ENCODE results near the gene PLK3. TPM values are rescaled to one million over a fixed set of nuclear protein-coding genes. Genes with fewer than 3 reads are reported as not detected.

Gene PLK3
- total and polyA plus RNA-seq, 9 of the 15 experiments (the other 6 are each of a cell fraction or from before 2014, with no cell fraction given) = 0.52 to 22.7 (median 11.0) TPM

- Histone ChIP-seq H3K9ac (ENCODE audit: insufficient read depth in 1 of 2, low read depth in 2 of 2, low read length in 2 of 2) (peak overlapping the region in 1 of 2 experiments; percentile 70; a peak in 2 of 4 replicates), H3K27me3 (ENCODE audit: control insufficient read depth in 2 of 2, insufficient read depth in 2 of 2, low read length in 2 of 2) (no peaks in the 10 kb centered on the region), H3K79me2 (ENCODE audit: control insufficient read depth, insufficient read depth, low read length) (no peaks in the 10 kb centered on the region), H3K4me2 (ENCODE audit: insufficient read depth, low read length) (peak overlapping the region; percentile 22; the same call in 1 of the 2 replicates), H2AFZ (ENCODE audit: low read depth, low read length) (peak overlapping the region; percentile 47), H3K27ac (ENCODE audit: extremely low read depth, low read depth, low read length) (no peak overlapping the region), H3K4me3 (no peak overlapping the region), H4K20me1 (replicated peaks; ENCODE audit: control insufficient read depth, insufficient read depth, low read length) (no peaks in the 10 kb centered on the region), H3K36me3 (ENCODE audit: control insufficient read depth, insufficient read depth, low read length) (no peaks in the 10 kb centered on the region), H3K4me1 (replicated peaks in 1 of 2; ENCODE audit: control insufficient read depth in 2 of 2, insufficient read depth in 2 of 2, low read length in 2 of 2) (peaks cover 13 to 49% of the 10 kb centered on the region in 2 experiments), H3K9me3 (replicated peaks; ENCODE audit: control insufficient read depth, insufficient read depth, low read depth, low read length) (no peaks in the 10 kb centered on the region), H3K9me1 (ENCODE audit: control insufficient read depth, insufficient read depth, low read length) (no peaks in the 10 kb centered on the region)
- no peak for DNase-seq (ENCODE audit: extremely low read depth in 1 of 4, low spot score in 3 of 4)
- ChIA-PET CTCF (ENCODE audit: low intra/inter-chr PET ratio) (no interaction called here), POLR2A (interaction anchor here (1.5 to 9.2 kb wide), 6 partner anchors 9 to 517 kb away, joined by 4 to 594 read pairs (median 162); partner anchors contain the start of genes BTBD19, DYNLT4, MUTYH and PLK3)
- in situ Hi-C loops (cut with MboI) = loop anchor here (5.0 kb wide), 1 partner anchor 91 kb away; the partner anchor contains the start of gene RNU5D-1
- intact Hi-C loops (cut with micrococcal nuclease) = no loop called here
- 61% methylated on average over 15 of the region's 15 CpGs for WGBS (ENCODE audit: insufficient coverage, low coverage, missing lambda C conversion rate)
- no TSS peak for BruUV-seq (replicated peaks)
- no peak for FAIRE-seq
- no peak for ATAC-seq
- no peak for TF ChIP-seq ZNF277 (CRISPR knock-in tag; IDR thresholded peaks at IDR 0.05; ENCODE audit: borderline replicate concordance)
- TF ChIP-seq POLR2AphosphoS5 (IDR thresholded peaks at IDR 0.05; ENCODE audit: control insufficient read depth, insufficient read depth, low read depth, low read length) = no peak
- TF ChIP-seq MEF2A (IDR thresholded peaks at IDR 0.05; ENCODE audit: control insufficient read depth, low read depth, low read length) = no peak
- peak; percentile 61; the same call in 1 of the 2 replicates for TF ChIP-seq BHLHE40 (IDR thresholded peaks at IDR 0.05; ENCODE audit: low read length)
- TF ChIP-seq SP1 (CRISPR knock-in tag; IDR thresholded peaks at IDR 0.05) = no peak
- TF ChIP-seq CTBP1 (IDR thresholded peaks at IDR 0.05; ENCODE audit: borderline replicate concordance) = peak; percentile 45; the same call in 1 of the 2 replicates
- TF ChIP-seq MED1 (CRISPR knock-in tag; IDR thresholded peaks at IDR 0.05; ENCODE audit: borderline replicate concordance) = no peak
- TF ChIP-seq, protein P1, sequence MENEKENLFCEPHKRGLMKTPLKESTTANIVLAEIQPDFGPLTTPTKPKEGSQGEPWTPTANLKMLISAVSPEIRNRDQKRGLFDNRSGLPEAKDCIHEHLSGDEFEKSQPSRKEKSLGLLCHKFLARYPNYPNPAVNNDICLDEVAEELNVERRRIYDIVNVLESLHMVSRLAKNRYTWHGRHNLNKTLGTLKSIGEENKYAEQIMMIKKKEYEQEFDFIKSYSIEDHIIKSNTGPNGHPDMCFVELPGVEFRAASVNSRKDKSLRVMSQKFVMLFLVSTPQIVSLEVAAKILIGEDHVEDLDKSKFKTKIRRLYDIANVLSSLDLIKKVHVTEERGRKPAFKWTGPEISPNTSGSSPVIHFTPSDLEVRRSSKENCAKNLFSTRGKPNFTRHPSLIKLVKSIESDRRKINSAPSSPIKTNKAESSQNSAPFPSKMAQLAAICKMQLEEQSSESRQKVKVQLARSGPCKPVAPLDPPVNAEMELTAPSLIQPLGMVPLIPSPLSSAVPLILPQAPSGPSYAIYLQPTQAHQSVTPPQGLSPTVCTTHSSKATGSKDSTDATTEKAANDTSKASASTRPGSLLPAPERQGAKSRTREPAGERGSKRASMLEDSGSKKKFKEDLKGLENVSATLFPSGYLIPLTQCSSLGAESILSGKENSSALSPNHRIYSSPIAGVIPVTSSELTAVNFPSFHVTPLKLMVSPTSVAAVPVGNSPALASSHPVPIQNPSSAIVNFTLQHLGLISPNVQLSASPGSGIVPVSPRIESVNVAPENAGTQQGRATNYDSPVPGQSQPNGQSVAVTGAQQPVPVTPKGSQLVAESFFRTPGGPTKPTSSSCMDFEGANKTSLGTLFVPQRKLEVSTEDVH (IDR thresholded peaks at IDR 0.05; ENCODE audit: low read depth, partially characterized antibody) = no peak
- TF ChIP-seq, protein P2, sequence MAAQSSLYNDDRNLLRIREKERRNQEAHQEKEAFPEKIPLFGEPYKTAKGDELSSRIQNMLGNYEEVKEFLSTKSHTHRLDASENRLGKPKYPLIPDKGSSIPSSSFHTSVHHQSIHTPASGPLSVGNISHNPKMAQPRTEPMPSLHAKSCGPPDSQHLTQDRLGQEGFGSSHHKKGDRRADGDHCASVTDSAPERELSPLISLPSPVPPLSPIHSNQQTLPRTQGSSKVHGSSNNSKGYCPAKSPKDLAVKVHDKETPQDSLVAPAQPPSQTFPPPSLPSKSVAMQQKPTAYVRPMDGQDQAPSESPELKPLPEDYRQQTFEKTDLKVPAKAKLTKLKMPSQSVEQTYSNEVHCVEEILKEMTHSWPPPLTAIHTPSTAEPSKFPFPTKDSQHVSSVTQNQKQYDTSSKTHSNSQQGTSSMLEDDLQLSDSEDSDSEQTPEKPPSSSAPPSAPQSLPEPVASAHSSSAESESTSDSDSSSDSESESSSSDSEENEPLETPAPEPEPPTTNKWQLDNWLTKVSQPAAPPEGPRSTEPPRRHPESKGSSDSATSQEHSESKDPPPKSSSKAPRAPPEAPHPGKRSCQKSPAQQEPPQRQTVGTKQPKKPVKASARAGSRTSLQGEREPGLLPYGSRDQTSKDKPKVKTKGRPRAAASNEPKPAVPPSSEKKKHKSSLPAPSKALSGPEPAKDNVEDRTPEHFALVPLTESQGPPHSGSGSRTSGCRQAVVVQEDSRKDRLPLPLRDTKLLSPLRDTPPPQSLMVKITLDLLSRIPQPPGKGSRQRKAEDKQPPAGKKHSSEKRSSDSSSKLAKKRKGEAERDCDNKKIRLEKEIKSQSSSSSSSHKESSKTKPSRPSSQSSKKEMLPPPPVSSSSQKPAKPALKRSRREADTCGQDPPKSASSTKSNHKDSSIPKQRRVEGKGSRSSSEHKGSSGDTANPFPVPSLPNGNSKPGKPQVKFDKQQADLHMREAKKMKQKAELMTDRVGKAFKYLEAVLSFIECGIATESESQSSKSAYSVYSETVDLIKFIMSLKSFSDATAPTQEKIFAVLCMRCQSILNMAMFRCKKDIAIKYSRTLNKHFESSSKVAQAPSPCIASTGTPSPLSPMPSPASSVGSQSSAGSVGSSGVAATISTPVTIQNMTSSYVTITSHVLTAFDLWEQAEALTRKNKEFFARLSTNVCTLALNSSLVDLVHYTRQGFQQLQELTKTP (IDR thresholded peaks at IDR 0.05; ENCODE audit: low read depth in 1 of 2, partially characterized antibody in 2 of 2) = no peak
- TF ChIP-seq NFIC (IDR thresholded peaks at IDR 0.05) = peak; percentile 50
- TF ChIP-seq SREBF1 (IDR thresholded peaks at IDR 0.05; ENCODE audit: borderline replicate concordance, low read depth, low read length) = no peak
- TF ChIP-seq THRAP3 (IDR thresholded peaks at IDR 0.05; ENCODE audit: borderline replicate concordance) = no peak
- no peak for TF ChIP-seq NFATC3 (IDR thresholded peaks at IDR 0.05)
Observed at GRCh38 chr1:44822981-44823451, 22.8 kb downstream of the PLK3 start.
